Measurements from ENCODE around the gene PTOV1. TPM values are rescaled to one million over a fixed set of nuclear protein-coding genes. Genes with fewer than 3 reads are reported as not detected.

PTOV1 gene
- total and polyA plus RNA-seq, 4 donors, result 62.9 to 115 (median 89.4) TPM

GRCh38 chr19:49807904-49808675, 42.9 kb upstream of the PTOV1 start:
- Histone ChIP-seq H3K4me3 (no peak overlapping the region), H3K9me3 (ENCODE audit: control insufficient read depth in 4 of 4, insufficient read depth in 3 of 4, low read length in 3 of 4) (no peaks in the 10 kb centered on the region), H3K27ac (ENCODE audit: low read depth in 1 of 2, low read length in 1 of 2) (no peak overlapping the region), H3K36me3 (ENCODE audit: control insufficient read depth in 4 of 4, insufficient read depth in 4 of 4, low read length in 4 of 4) (peaks cover 0 to 15% (median 12%) of the 10 kb centered on the region in 4 donors), H3K4me1 (ENCODE audit: control insufficient read depth in 5 of 5, insufficient read depth in 5 of 5, low read length in 5 of 5) (peaks cover 0 to 20% (median 8%) of the 10 kb centered on the region in 5 donors), H3K9ac (ENCODE audit: insufficient read depth in 1 of 2, low read length in 2 of 2) (no peak overlapping the region), H3K27me3 (ENCODE audit: control insufficient read depth in 3 of 3, insufficient read depth in 3 of 3, low read length in 2 of 3) (no peaks in the 10 kb centered on the region)
- no peak for DNase-seq
- TF ChIP-seq CTCF (IDR thresholded peaks at IDR 0.05; ENCODE audit: control extremely low read depth, extremely low read depth), result no peak
- WGBS, 2 donors, result 82 to 85% methylated on average over 20 of the region's 20 CpGs
- no peak for ATAC-seq (ENCODE audit: insufficient read depth, low FRiP score)

- H3K4me1 ChIP-seq (ENCODE audit: control insufficient read depth in 5 of 5, insufficient read depth in 5 of 5, low read length in 5 of 5), result peaks cover 0 to 20% (median 8%) of the 10 kb centered on the region in 5 donors
- 1 to 3% methylated on average over 30 to 31 of the region's 31 CpGs for WGBS, 2 donors
- peak overlapping the region; percentile 56 for H3K4me3 ChIP-seq
- peak; percentile 58 for ATAC-seq (ENCODE audit: insufficient read depth, low FRiP score)
- H3K36me3 ChIP-seq (ENCODE audit: control insufficient read depth in 4 of 4, insufficient read depth in 4 of 4, low read length in 4 of 4), result peaks cover 0 to 8% (median 6%) of the 10 kb centered on the region in 4 donors
- TF ChIP-seq CTCF (IDR thresholded peaks at IDR 0.05; ENCODE audit: control extremely low read depth, extremely low read depth), result no peak
- peak overlapping the region; percentile 81 to 90 for H3K27ac ChIP-seq (ENCODE audit: low read depth in 1 of 2, low read length in 1 of 2)
- peak overlapping the region in 1 of 2 donors; percentile 49 for H3K9ac ChIP-seq (ENCODE audit: insufficient read depth in 1 of 2, low read length in 2 of 2)
- peak; percentile 94 to 96 (median 94) for DNase-seq
- no peaks in the 10 kb centered on the region for H3K27me3 ChIP-seq (ENCODE audit: control insufficient read depth in 3 of 3, insufficient read depth in 3 of 3, low read length in 2 of 3)
- H3K9me3 ChIP-seq (ENCODE audit: control insufficient read depth in 4 of 4, insufficient read depth in 3 of 4, low read length in 3 of 4), result no peaks in the 10 kb centered on the region
Measured at GRCh38 chr19:49808711-49809159, 42.2 kb upstream of the PTOV1 start.

GRCh38 chr19:49809160-49809940, 41.6 kb upstream of the PTOV1 start:
- no peaks in the 10 kb centered on the region for H3K9me3 ChIP-seq (ENCODE audit: control insufficient read depth in 4 of 4, insufficient read depth in 3 of 4, low read length in 3 of 4)
- no peak for TF ChIP-seq CTCF (IDR thresholded peaks at IDR 0.05; ENCODE audit: control extremely low read depth, extremely low read depth)
- ATAC-seq (ENCODE audit: insufficient read depth, low FRiP score) (no peak), DNase-seq (peak; percentile 40 to 56 (median 47))
- no peaks in the 10 kb centered on the region for H3K27me3 ChIP-seq (ENCODE audit: control insufficient read depth in 3 of 3, insufficient read depth in 3 of 3, low read length in 2 of 3)
- H3K9ac ChIP-seq (ENCODE audit: insufficient read depth in 1 of 2, low read length in 2 of 2), result peak overlapping the region; percentile 8 to 49
- WGBS, 2 donors, result 8 to 10% methylated on average over 46 to 50 of the region's 50 CpGs
- peaks cover 0 to 7% (median 5%) of the 10 kb centered on the region in 4 donors for H3K36me3 ChIP-seq (ENCODE audit: control insufficient read depth in 4 of 4, insufficient read depth in 4 of 4, low read length in 4 of 4)
- H3K4me3 ChIP-seq, result peak overlapping the region; percentile 56
- peak overlapping the region; percentile 81 to 90 for H3K27ac ChIP-seq (ENCODE audit: low read depth in 1 of 2, low read length in 1 of 2)
- H3K4me1 ChIP-seq (ENCODE audit: control insufficient read depth in 5 of 5, insufficient read depth in 5 of 5, low read length in 5 of 5), result peaks cover 0 to 20% (median 8%) of the 10 kb centered on the region in 5 donors
